Measurements from ENCODE around the gene TOMM22.

TOMM22 gene

DNA sequence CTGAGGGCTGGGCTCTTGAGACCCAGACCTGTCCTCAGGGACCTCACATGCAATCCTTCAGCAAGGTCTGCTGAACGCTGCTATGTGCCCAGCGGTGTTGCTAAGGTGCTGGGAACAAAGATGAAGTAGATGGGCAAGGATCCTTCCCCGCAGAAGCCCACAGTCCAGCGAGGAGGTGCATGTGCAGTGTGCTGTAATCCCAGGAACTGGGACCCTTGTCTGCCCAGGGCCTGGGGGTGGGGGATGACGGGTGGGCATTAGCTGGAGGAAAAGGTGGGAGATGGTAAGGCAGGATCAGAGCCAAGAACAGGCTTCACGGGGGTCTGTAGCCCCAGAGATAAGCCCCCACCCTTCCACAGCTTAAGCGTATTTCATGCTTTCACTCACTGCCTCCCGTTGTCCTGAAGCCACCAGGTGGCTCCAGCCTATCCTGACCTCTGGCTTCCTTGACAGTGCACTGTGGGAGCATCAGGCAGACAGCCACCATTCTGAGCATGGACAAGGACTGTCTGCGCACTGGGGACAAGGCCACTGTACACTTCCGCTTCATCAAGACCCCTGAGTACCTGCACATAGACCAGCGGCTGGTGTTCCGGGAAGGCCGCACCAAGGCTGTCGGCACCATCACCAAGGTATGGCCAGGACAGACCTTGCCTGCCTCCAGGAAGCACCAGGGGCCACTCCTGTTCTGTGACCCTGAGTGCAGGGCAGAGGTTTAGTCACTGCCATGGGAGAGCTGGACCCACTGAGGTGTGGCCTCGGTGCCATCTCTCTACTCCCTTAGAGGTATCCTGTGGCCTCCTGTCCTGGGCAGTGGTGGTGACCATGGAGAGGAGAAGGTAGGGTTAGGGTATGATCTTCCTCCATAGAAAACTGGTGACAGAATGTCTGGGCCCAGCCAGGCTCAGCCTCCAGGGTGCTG lies 46.0 kb downstream of the TOMM22 start:
- no peak overlapping the region for H3K4me3 ChIP-seq (ENCODE audit: low read depth, low read length)
- ChIA-PET CTCF (interaction anchor here (1.3 kb wide), 1 partner anchor 12 kb away, joined by 5 read pairs; no protein-coding TSS in a partner anchor), POLR2A (no interaction called here)
- H3K36me3 ChIP-seq (ENCODE audit: control insufficient read depth in 2 of 2, insufficient read depth in 1 of 2, low read length in 2 of 2): peaks cover 32 to 98% of the 10 kb centered on the region in 2 experiments
- H3K9me3 ChIP-seq (ENCODE audit: control insufficient read depth, insufficient read depth, low read depth, low read length): no peaks in the 10 kb centered on the region
- TF ChIP-seq ZNF654 (tag by site-specific recombination; IDR thresholded peaks at IDR 0.05; ENCODE audit: low read depth) (no peak), SALL2 (tag by site-specific recombination; IDR thresholded peaks at IDR 0.05; ENCODE audit: borderline replicate concordance) (no peak), ZNF114 (tag by site-specific recombination; IDR thresholded peaks at IDR 0.05) (no peak), ZNF274 (IDR thresholded peaks at IDR 0.05; ENCODE audit: low read length) (no peak), ZNF274 (tag by site-specific recombination; IDR thresholded peaks at IDR 0.05; ENCODE audit: borderline replicate concordance) (no peak), ZNF830 (tag by site-specific recombination; IDR thresholded peaks at IDR 0.05; ENCODE audit: low read depth) (no peak), ZNF677 (tag by site-specific recombination; IDR thresholded peaks at IDR 0.05) (no peak), ZBTB7A (tag by site-specific recombination; IDR thresholded peaks at IDR 0.05; ENCODE audit: low read depth) (no peak), ZFP37 (tag by site-specific recombination; IDR thresholded peaks at IDR 0.05) (no peak), ZNF16 (tag by site-specific recombination; IDR thresholded peaks at IDR 0.05; ENCODE audit: low read depth) (no peak), ZNF610 (tag by site-specific recombination; IDR thresholded peaks at IDR 0.05; ENCODE audit: borderline replicate concordance) (no peak), ZFP69B (tag by site-specific recombination; IDR thresholded peaks at IDR 0.05) (no peak)
- TF ChIP-seq, protein P1, sequence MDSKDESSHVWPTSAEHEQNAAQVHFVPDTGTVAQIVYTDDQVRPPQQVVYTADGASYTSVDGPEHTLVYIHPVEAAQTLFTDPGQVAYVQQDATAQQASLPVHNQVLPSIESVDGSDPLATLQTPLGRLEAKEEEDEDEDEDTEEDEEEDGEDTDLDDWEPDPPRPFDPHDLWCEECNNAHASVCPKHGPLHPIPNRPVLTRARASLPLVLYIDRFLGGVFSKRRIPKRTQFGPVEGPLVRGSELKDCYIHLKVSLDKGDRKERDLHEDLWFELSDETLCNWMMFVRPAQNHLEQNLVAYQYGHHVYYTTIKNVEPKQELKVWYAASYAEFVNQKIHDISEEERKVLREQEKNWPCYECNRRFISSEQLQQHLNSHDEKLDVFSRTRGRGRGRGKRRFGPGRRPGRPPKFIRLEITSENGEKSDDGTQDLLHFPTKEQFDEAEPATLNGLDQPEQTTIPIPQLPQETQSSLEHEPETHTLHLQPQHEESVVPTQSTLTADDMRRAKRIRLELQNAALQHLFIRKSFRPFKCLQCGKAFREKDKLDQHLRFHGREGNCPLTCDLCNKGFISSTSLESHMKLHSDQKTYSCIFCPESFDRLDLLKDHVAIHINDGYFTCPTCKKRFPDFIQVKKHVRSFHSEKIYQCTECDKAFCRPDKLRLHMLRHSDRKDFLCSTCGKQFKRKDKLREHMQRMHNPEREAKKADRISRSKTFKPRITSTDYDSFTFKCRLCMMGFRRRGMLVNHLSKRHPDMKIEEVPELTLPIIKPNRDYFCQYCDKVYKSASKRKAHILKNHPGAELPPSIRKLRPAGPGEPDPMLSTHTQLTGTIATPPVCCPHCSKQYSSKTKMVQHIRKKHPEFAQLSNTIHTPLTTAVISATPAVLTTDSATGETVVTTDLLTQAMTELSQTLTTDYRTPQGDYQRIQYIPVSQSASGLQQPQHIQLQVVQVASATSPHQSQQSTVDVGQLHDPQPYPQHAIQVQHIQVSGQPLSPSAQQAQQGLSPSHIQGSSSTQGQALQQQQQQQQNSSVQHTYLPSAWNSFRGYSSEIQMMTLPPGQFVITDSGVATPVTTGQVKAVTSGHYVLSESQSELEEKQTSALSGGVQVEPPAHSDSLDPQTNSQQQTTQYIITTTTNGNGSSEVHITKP (tag by site-specific recombination; IDR thresholded peaks at IDR 0.05): no peak
- TF ChIP-seq, protein P2, sequence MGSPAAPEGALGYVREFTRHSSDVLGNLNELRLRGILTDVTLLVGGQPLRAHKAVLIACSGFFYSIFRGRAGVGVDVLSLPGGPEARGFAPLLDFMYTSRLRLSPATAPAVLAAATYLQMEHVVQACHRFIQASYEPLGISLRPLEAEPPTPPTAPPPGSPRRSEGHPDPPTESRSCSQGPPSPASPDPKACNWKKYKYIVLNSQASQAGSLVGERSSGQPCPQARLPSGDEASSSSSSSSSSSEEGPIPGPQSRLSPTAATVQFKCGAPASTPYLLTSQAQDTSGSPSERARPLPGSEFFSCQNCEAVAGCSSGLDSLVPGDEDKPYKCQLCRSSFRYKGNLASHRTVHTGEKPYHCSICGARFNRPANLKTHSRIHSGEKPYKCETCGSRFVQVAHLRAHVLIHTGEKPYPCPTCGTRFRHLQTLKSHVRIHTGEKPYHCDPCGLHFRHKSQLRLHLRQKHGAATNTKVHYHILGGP (tag by site-specific recombination; IDR thresholded peaks at IDR 0.05): no peak
- H3K4me1 ChIP-seq (ENCODE audit: control insufficient read depth, insufficient read depth, low read length): no peaks in the 10 kb centered on the region
- no peak overlapping the region for H3K27ac ChIP-seq (ENCODE audit: extremely low read depth, low read depth, low read length)

DNA sequence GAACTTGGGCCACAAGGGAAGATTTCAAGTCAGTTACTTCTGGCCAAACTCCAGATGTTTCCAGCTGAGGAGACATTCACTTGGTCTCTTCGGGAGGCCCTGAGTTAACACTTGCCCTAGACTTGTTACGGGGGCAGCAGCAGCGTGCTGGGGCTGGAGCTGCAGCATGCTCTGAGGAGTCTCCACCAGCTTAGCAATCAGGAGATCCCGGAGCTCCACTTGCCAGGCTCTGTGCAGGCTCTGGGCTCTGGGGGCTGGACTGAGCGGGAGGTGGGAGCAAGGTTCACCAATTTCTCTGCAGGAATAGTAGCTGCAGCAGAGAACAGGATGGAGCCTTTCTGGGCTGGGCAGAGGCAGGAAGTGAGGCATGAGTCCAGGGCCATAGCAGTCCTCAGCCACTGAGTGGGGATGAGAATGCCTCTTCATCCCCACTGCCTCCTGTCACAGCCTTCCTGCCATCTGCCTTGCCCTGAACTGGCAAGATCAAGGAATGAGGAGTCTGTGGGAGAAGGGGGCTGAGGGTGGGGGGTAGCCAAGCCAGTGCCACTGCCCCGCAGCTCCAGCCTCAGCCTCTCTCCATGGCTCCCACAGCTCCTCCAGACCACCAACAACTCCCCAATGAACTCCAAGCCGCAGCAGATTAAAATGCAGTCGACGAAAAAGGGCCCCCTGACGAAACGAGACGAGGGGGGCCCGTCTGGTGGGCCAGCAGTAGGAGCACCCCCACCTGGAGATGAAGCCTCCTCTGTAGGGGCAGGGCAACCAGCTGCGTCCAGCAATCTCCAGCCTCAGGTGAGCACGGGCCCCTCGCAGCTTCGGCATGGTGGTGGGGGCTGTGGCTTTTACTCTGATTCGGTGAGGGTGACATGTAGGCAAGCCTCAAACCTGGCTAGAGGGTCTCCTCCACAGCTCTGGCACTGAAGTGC lies 47.4 kb downstream of the TOMM22 start:
- Histone ChIP-seq H3K4me3 (ENCODE audit: low read depth, low read length) (no peak overlapping the region), H3K9me3 (ENCODE audit: control insufficient read depth, insufficient read depth, low read depth, low read length) (no peaks in the 10 kb centered on the region), H3K4me1 (ENCODE audit: control insufficient read depth, insufficient read depth, low read length) (no peaks in the 10 kb centered on the region), H3K36me3 (ENCODE audit: control insufficient read depth in 2 of 2, insufficient read depth in 1 of 2, low read length in 2 of 2) (peaks cover 28 to 96% of the 10 kb centered on the region in 2 experiments), H3K27ac (ENCODE audit: extremely low read depth, low read depth, low read length) (no peak overlapping the region)
- CTCF ChIA-PET: interaction anchor here (0.9 to 1.3 kb wide), 2 partner anchors 10 to 15 kb away, joined by 3 to 5 read pairs; no protein-coding TSS in a partner anchor
- POLR2A ChIA-PET: no interaction called here
- TF ChIP-seq ZBTB17 (tag by site-specific recombination; IDR thresholded peaks at IDR 0.05) (peak; percentile 97), ZSCAN23 (tag by site-specific recombination; IDR thresholded peaks at IDR 0.05) (no peak)

Measured in HEK293 (cell line).